GM12892 (cell line): Measurements from ENCODE around the gene CCR3.

Experiments used
- POLR2A ChIP-seq: IDR thresholded peaks from 2 replicates; pipeline ENCODE4 v1.6.1; 2011; ENCODE audit warnings: low read depth, low read length, control low read depth
- POLR2AphosphoS5 ChIP-seq: IDR thresholded peaks from 2 replicates; pipeline ENCODE4 v1.6.1; 2011; ENCODE audit warnings: low read depth, low read length, control low read depth
- TAF1 ChIP-seq: IDR thresholded peaks from 2 replicates; pipeline ENCODE4 v1.6.1; 2011; ENCODE audit warnings: low read depth, mild to moderate bottlenecking, control low read depth, low read length, borderline replicate concordance

- TF ChIP-seq POLR2A (no peak), POLR2AphosphoS5 (no peak), TAF1 (no peak)
Observed at GRCh38 chr3:46269556-46269955, 27.3 kb downstream of the CCR3 start.
